Measurements from ENCODE around the gene GH2. TPM values are rescaled to one million over a fixed set of nuclear protein-coding genes. Genes with fewer than 3 reads are reported as not detected.

GH2 gene
- total and polyA plus RNA-seq, 2 donors (not counting 3 experiments of a cell fraction or from before 2014, with no cell fraction given), result not detected

- FAIRE-seq (peak; percentile 69), DNase-seq (ENCODE audit: low read depth, low spot score) (peak; percentile 26)
- intact Hi-C loops (cut with micrococcal nuclease) (loop anchor here (2.0 kb wide), 2 partner anchors 219 to 367 kb away; partner anchors contain the start of gene ERN1), dilution Hi-C loops (cut with MboI; ENCODE audit: extremely low pct_ligation_motif_present, low sequenced_read_pairs) (no loop called here)
- CTCF ChIA-PET, result interaction anchor here (1.0 to 4.7 kb wide), 17 partner anchors 8 to 371 kb away, joined by 3 to 33 read pairs (median 4); partner anchors contain the start of gene ERN1
- Histone ChIP-seq H3K9ac (replicated peaks; ENCODE audit: extremely low read depth, insufficient read depth, low read length) (no peak overlapping the region), H3K27ac (ENCODE audit: insufficient read depth, low read depth, low read length) (no peak overlapping the region), H3K9me3 (replicated peaks; ENCODE audit: control insufficient read depth, insufficient read depth, low read length) (no peaks in the 10 kb centered on the region), H3K4me2 (ENCODE audit: insufficient read depth, low read length) (no peak overlapping the region), H3K4me1 (ENCODE audit: control insufficient read depth, extremely low read depth, insufficient read depth, low read length) (no peaks in the 10 kb centered on the region), H3K9me1 (replicated peaks; ENCODE audit: control insufficient read depth, extremely low read depth, insufficient read depth, low read length) (no peaks in the 10 kb centered on the region), H3K27me3 (ENCODE audit: control insufficient read depth in 2 of 2, insufficient read depth in 2 of 2, low read length in 2 of 2) (peaks cover 6 to 8% of the 10 kb centered on the region in 2 experiments), H2AFZ (ENCODE audit: low read depth, low read length) (no peak overlapping the region), H3K79me2 (ENCODE audit: control insufficient read depth, insufficient read depth, low read length) (no peaks in the 10 kb centered on the region), H3K36me3 (ENCODE audit: control insufficient read depth in 2 of 2, extremely low read depth in 1 of 2, insufficient read depth in 2 of 2, low read length in 2 of 2) (no peaks in the 10 kb centered on the region), H3K4me3 (replicated peaks in 1 of 3; ENCODE audit: insufficient read depth in 1 of 3, low read depth in 1 of 3, low read length in 3 of 3) (no peak overlapping the region), H4K20me1 (replicated peaks; ENCODE audit: control insufficient read depth, extremely low read depth, insufficient read depth, low read length) (no peaks in the 10 kb centered on the region)
- no TSS peak for BruUV-seq (replicated peaks)
- POLR2A ChIA-PET, result no interaction called here
- peak; percentile 34 to 70 for TF ChIP-seq CTCF (IDR thresholded peaks at IDR 0.05; ENCODE audit: extremely low read depth in 1 of 2, insufficient read depth in 1 of 2, low read depth in 1 of 2, low read length in 2 of 2)
- TF ChIP-seq POLR2AphosphoS5 (IDR thresholded peaks at IDR 0.05; ENCODE audit: insufficient read depth, low read depth, low read length), result no peak
These were observed 29.9 kb upstream of the GH2 start for GRCh38 chr17:63911657-63912100.

GRCh38 chr17:63911041-63911635 is 29.4 kb upstream of the GH2 start, which contains the start of gene CSHL1:
Gene CSHL1, minus strand, starts transcription at chr17:63911258. Its CDS starts 62 bp downstream, at chr17:63911196.
- FAIRE-seq (peak; percentile 52), DNase-seq (ENCODE audit: low read depth, low spot score) (no peak)
- Histone ChIP-seq H3K27ac (ENCODE audit: insufficient read depth, low read depth, low read length) (no peak within 1 kb of the TSS), H3K9me3 (replicated peaks; ENCODE audit: control insufficient read depth, insufficient read depth, low read length) (no peaks in the 10 kb centered on the region), H3K27me3 (ENCODE audit: control insufficient read depth in 2 of 2, insufficient read depth in 2 of 2, low read length in 2 of 2) (peaks cover 6 to 8% of the 10 kb centered on the region in 2 experiments), H3K9ac (replicated peaks; ENCODE audit: extremely low read depth, insufficient read depth, low read length) (no peak within 1 kb of the TSS), H3K4me1 (ENCODE audit: control insufficient read depth, extremely low read depth, insufficient read depth, low read length) (no peaks in the 10 kb centered on the region), H3K79me2 (ENCODE audit: control insufficient read depth, insufficient read depth, low read length) (no peaks in the 10 kb centered on the region), H3K4me3 (replicated peaks in 1 of 3; ENCODE audit: insufficient read depth in 1 of 3, low read depth in 1 of 3, low read length in 3 of 3) (no peak within 1 kb of the TSS), H3K4me2 (ENCODE audit: insufficient read depth, low read length) (no peak within 1 kb of the TSS), H4K20me1 (replicated peaks; ENCODE audit: control insufficient read depth, extremely low read depth, insufficient read depth, low read length) (no peaks in the 10 kb centered on the region), H2AFZ (ENCODE audit: low read depth, low read length) (no peak within 1 kb of the TSS), H3K36me3 (ENCODE audit: control insufficient read depth in 2 of 2, extremely low read depth in 1 of 2, insufficient read depth in 2 of 2, low read length in 2 of 2) (no peaks in the 10 kb centered on the region), H3K9me1 (replicated peaks; ENCODE audit: control insufficient read depth, extremely low read depth, insufficient read depth, low read length) (no peaks in the 10 kb centered on the region)
- intact Hi-C loops (cut with micrococcal nuclease) (loop anchor here (2.0 kb wide), 2 partner anchors 220 to 368 kb away; partner anchors contain the start of gene ERN1), dilution Hi-C loops (cut with MboI; ENCODE audit: extremely low pct_ligation_motif_present, low sequenced_read_pairs) (no loop called here)
- CTCF ChIA-PET, result interaction anchor here (1.0 to 4.7 kb wide), 17 partner anchors 7 to 371 kb away, joined by 3 to 33 read pairs (median 4); partner anchors contain the start of gene ERN1
- TF ChIP-seq POLR2AphosphoS5 (IDR thresholded peaks at IDR 0.05; ENCODE audit: insufficient read depth, low read depth, low read length), result no peak
- TF ChIP-seq GATA2 (IDR thresholded peaks at IDR 0.05; ENCODE audit: insufficient read depth, insufficient read length, low read depth, low read length), result no peak
- TF ChIP-seq MYC (IDR thresholded peaks at IDR 0.05; ENCODE audit: low read depth, low read length), result no peak
- BruUV-seq (replicated peaks), result no TSS peak
- POLR2A ChIA-PET, result no interaction called here
